Suprapubic skin (tissue), 4 donors: ENCODE results near the gene SLC16A3. TPM values are rescaled to one million over a fixed set of nuclear protein-coding genes. Genes with fewer than 3 reads are reported as not detected.
"Not testable (repeated sequence)": the region's sequence is repeated elsewhere in the genome, so short reads cannot be mapped to it uniquely, and the experiment has no call there.

Source experiments
- DNase-seq, 2 donors: peaks; one replicate each; pipeline ENCODE4 v3.0.0-alpha.2; 2019; ENCODE audit warnings: low spot score in 2 of 2
- H3K27ac ChIP-seq: fragments of 200-600 bp; sonication (generic); one replicate; pipeline ENCODE4 v1.5.1; 2019
- H3K27me3 ChIP-seq: fragments of 200-600 bp; sonication (generic); one replicate; pipeline ENCODE4 v1.5.1; 2019
- H3K36me3 ChIP-seq: fragments of 200-600 bp; sonication (generic); one replicate; pipeline ENCODE4 v1.5.1; 2019
- H3K4me1 ChIP-seq: fragments of 200-600 bp; sonication (generic); one replicate; pipeline ENCODE4 v1.5.1; 2019
- H3K4me3 ChIP-seq: fragments of 200-600 bp; sonication (generic); one replicate; pipeline ENCODE4 v1.5.1; 2019; ENCODE audit warnings: mild to moderate bottlenecking
- H3K9me3 ChIP-seq: fragments of 200-600 bp; sonication (generic); one replicate; pipeline ENCODE4 v1.5.1; 2019
- CTCF ChIP-seq, 2 donors: fragments of 200-600 bp in 1 of 2; fragments of 450-650 bp in 1 of 2; sonication (generic) in 1 of 2; IDR thresholded peaks; one replicate each; pipeline ENCODE4 v1.5.1; 2016 to 2019; ENCODE audit warnings: antibody characterized with exemption in 2 of 2, mild to moderate bottlenecking in 1 of 2, moderate library complexity in 1 of 2
- EP300 ChIP-seq: sonication (generic); formaldehyde crosslinking; IDR thresholded peaks from one replicate; pipeline ENCODE4 v1.6.1; 2017; ENCODE audit warnings: antibody characterized with exemption
- POLR2A ChIP-seq, 2 donors: fragments of 450-650 bp; IDR thresholded peaks; one replicate each; pipeline ENCODE4 v1.6.1; 2017; ENCODE audit warnings: antibody characterized with exemption in 2 of 2, mild to moderate bottlenecking in 2 of 2, moderate library complexity in 2 of 2
- POLR2AphosphoS5 ChIP-seq, 3 donors: sonication (generic); formaldehyde crosslinking; IDR thresholded peaks; one replicate each; pipeline ENCODE4 v1.6.1; 2017; ENCODE audit warnings: antibody characterized with exemption in 3 of 3
- WGBS: methylation state at CpG from one replicate; pipeline ENCODE4 v1.1.5; 2018; 5-methylcytosine and 5-hydroxymethylcytosine counted together
- total RNA-seq, 4 donors: library from RNA; depleted of rRNA; stranded (reverse); fragments of >200 nt; gene quantifications; one replicate each; pipeline ENCODE4 v1.1.0, GENCODE V29; 2016

The SLC16A3 gene
- total RNA-seq, 4 donors from 2014 or later: 3.6 to 7.6 (median 4.5) TPM

GRCh38 chr17:82249896-82250581, 21.2 kb downstream of the SLC16A3 start:
- H3K36me3 ChIP-seq: peaks cover 99% of the 10 kb centered on the region
- H3K27ac ChIP-seq: no peak overlapping the region
- H3K4me3 ChIP-seq: no peak overlapping the region
- TF ChIP-seq POLR2AphosphoS5 (IDR thresholded peaks at IDR 0.05): no peak
- TF ChIP-seq EP300: no peak
- WGBS: 87% methylated on average over 14 of the region's 33 CpGs
- DNase-seq: no peak
- H3K27me3 ChIP-seq: no peaks in the 10 kb centered on the region
- no peaks in the 10 kb centered on the region for H3K9me3 ChIP-seq
- H3K4me1 ChIP-seq: peaks cover 29% of the 10 kb centered on the region

- Histone ChIP-seq H3K9me3 (no peaks in the 10 kb centered on the region), H3K4me1 (peaks cover 20% of the 10 kb centered on the region), H3K27me3 (no peaks in the 10 kb centered on the region), H3K27ac (no peak overlapping the region), H3K36me3 (peaks cover 99% of the 10 kb centered on the region), H3K4me3 (no peak overlapping the region)
- WGBS: 85% methylated on average over 25 of the region's 25 CpGs
- DNase-seq: no peak
- TF ChIP-seq EP300 (no peak), CTCF (IDR thresholded peaks at IDR 0.05) (no peak), POLR2A (IDR thresholded peaks at IDR 0.05) (no peak), POLR2AphosphoS5 (IDR thresholded peaks at IDR 0.05) (no peak)
Measured at GRCh38 chr17:82250868-82251500, 22.1 kb downstream of the SLC16A3 start.

- TF ChIP-seq POLR2A (IDR thresholded peaks at IDR 0.05) (no peak), EP300 (no peak), POLR2AphosphoS5 (IDR thresholded peaks at IDR 0.05) (no peak), CTCF (IDR thresholded peaks at IDR 0.05) (no peak)
- Histone ChIP-seq H3K9me3 (no peaks in the 10 kb centered on the region), H3K4me1 (peaks cover 7% of the 10 kb centered on the region), H3K36me3 (peaks cover 99% of the 10 kb centered on the region), H3K4me3 (no peak overlapping the region), H3K27me3 (no peaks in the 10 kb centered on the region), H3K27ac (no peak overlapping the region)
- 92% methylated on average over 22 of the region's 28 CpGs for WGBS
- DNase-seq: no peak
Measured at GRCh38 chr17:82252511-82253178, 23.8 kb downstream of the SLC16A3 start.

GRCh38 chr17:82253179-82253544, 24.3 kb downstream of the SLC16A3 start:
- Histone ChIP-seq H3K9me3 (no peaks in the 10 kb centered on the region), H3K4me3 (no peak overlapping the region), H3K27me3 (no peaks in the 10 kb centered on the region), H3K36me3 (peaks cover 99% of the 10 kb centered on the region), H3K27ac (no peak overlapping the region), H3K4me1 (peaks cover 4% of the 10 kb centered on the region)
- no peak for DNase-seq
- no peak for TF ChIP-seq POLR2A (IDR thresholded peaks at IDR 0.05)
- no peak for TF ChIP-seq EP300
- no peak for TF ChIP-seq POLR2AphosphoS5 (IDR thresholded peaks at IDR 0.05)
- TF ChIP-seq CTCF (IDR thresholded peaks at IDR 0.05): no peak
- 92% methylated on average over 7 of the region's 12 CpGs for WGBS

GRCh38 chr17:82254096-82254495, 25.3 kb downstream of the SLC16A3 start:
- not testable (repeated sequence) for H3K4me3 ChIP-seq, H3K4me1 ChIP-seq, H3K27me3 ChIP-seq, DNase-seq, H3K9me3 ChIP-seq, H3K27ac ChIP-seq
- WGBS: 97% methylated on average over 33 of the region's 39 CpGs
- H3K36me3 ChIP-seq: peaks cover 96% of the 10 kb centered on the region

GRCh38 chr17:82254746-82255145, 25.9 kb downstream of the SLC16A3 start:
- H3K27ac ChIP-seq, H3K4me1 ChIP-seq, H3K9me3 ChIP-seq, H3K27me3 ChIP-seq, H3K4me3 ChIP-seq, DNase-seq: not testable (repeated sequence)
- peaks cover 96% of the 10 kb centered on the region for H3K36me3 ChIP-seq
- 95% methylated on average over 30 of the region's 33 CpGs for WGBS
